M059J (cell line): Measurements from ENCODE around the gene HCK. TPM values are rescaled to one million over a fixed set of nuclear protein-coding genes. Genes with fewer than 3 reads are reported as not detected.
"Not testable (repeated sequence)": the region's sequence is repeated elsewhere in the genome, so short reads cannot be mapped to it uniquely, and the experiment has no call there.

ENCODE experiments used
- DNase-seq: peaks from one replicate; pipeline ENCODE4 v3.0.0-alpha.2; 2012; ENCODE audit warnings: low read depth
- total RNA-seq: library from RNA; depleted of rRNA; stranded (reverse); fragments of >200 nt; shearing (Covaris generic); gene quantifications from 2 replicates; pipeline ENCODE4 v1.2.3, GENCODE V29; 2014

Gene HCK
- total RNA-seq, 1 experiment from 2014 or later: 0.27 TPM

- DNase-seq: peak; percentile 74
Measured at GRCh38 chr20:32091888-32092346, 39.9 kb downstream of the HCK start.

DNA sequence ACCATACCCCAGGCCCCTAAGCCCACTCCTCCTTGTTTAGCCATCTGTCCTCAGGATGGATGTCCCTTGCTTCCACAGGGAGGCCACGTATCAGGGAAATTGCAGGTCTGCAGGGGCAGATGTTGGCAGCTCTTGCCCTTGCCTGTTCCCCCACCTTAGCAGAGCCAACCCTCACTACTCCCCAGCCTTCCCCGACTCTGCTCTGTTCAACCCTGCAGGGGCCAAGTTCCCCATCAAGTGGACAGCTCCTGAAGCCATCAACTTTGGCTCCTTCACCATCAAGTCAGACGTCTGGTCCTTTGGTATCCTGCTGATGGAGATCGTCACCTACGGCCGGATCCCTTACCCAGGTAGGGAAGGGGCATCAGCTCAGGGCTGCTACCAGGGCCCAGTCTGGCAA, 46.7 kb downstream of the HCK start:
- DNase-seq: no peak

DNA sequence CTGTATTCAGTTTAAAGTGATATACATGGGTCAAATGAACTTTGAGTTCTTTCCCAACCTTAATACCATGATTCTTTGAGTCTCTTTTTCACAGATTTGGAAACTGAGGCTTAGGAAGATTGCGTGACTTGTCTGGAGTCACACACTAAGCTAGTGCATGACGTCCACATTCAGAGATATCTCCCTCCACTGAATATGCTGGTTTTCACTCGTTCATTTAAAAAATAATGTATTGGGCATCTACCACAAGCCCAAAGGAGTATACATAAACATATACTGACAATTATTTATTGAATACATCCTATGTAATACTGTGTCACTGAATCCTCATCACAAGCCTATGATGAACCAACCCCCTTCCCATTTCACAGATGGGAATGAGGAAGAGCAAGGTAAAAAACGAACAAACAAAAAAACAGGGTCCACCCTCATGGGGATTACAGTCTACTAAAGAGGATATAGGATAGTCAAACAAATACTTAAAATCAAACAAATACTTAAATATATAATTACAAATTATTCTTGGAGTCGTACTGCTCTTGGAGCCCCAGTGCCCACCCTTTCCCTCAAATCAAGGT, 56.9 kb downstream of the HCK start:
- no peak for DNase-seq

GRCh38 chr20:32109392-32110172, 57.5 kb downstream of the HCK start, which contains the start of gene TM9SF4:
Gene TM9SF4 (plus strand): TSS chr20:32109714. CDS start chr20:32109741, 27 bp downstream.
- DNase-seq: peak; percentile 97

- no peak for DNase-seq
Measured at GRCh38 chr20:32110173-32110704, 58.2 kb downstream of the HCK start.

- no peak for DNase-seq
Measured at GRCh38 chr20:32110727-32111126, 58.7 kb downstream of the HCK start.

GRCh38 chr20:32111156-32111686, 59.2 kb downstream of the HCK start:
- no peak for DNase-seq

DNA sequence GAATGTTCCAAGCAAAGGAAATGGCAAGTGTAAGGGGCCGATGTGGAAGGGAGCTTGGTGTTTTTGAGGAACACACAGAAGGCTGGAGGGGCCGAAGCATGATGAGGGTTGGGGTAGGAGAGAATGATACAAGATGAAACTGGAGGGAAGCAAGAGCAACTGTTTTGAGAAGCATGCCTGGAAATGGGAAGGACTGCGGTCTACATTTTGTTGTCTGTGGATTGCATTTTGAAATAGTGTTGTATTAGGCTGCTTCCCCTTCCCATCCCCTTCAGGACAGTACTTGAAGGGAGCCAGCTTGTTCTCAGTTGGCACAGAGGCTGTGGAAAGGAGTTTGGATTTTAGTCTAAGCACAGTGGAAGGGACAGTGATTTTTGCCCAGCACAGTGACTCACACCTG, 59.7 kb downstream of the HCK start:
- no peak for DNase-seq

- no peak for DNase-seq
Measured at GRCh38 chr20:32112841-32113240, 60.8 kb downstream of the HCK start.

DNA sequence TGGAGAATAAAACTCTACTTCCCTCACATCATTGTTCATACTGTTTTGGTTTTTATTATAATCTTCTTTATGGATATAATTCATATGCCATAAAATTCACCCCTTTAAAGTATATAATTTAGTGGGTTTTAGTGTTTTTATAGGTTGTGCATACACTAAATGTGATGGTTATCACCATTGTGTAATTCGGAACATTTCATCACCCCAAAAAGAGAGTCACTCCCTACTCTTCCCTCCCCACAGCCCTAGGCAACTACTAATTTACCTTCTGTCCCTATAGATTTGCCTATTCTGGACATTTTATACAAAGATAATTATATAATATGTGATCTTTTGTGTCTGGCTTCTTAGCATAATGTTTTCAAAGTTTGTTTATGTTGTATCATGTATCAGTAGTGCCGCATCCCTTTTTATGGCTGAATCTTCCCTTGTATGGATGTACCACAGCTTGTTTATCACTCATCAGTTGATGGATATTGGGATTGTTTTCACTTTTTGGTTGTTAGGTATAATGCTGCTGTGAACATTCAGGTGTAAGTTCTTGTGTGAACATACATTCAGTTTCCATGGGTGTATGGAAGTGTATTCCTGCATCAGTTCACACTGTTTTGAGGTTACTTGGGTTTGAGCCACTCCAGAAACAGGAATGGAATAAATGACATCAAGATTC, 61.7 kb downstream of the HCK start:
- no peak for DNase-seq

GRCh38 chr20:32114305-32114960, 62.4 kb downstream of the HCK start:
- DNase-seq: peak; percentile 25

GRCh38 chr20:32115211-32115767, 63.2 kb downstream of the HCK start:
- no peak for DNase-seq

- DNase-seq: no peak
Measured at GRCh38 chr20:32116079-32116521, 64.1 kb downstream of the HCK start.

DNA sequence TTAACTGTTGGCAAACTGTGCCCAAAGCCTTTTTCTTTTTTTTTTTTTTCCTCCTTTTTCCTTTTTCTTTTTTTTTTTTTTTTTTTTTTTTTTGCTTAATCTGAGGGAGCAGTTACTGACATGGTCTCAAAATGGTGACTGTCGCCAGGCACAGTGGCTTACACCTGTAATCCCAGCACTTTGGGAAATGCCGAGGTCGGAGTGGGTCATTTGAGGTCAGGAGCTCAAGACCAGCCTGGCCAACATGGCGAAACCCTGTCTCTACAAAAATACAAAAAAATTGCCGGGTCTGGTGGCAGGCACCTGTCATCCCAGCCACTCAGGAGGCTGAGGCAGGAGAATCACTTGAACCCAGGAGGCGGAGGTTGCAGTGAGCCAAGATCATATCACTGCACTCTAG, 64.8 kb downstream of the HCK start:
- not testable (repeated sequence) for DNase-seq

DNA sequence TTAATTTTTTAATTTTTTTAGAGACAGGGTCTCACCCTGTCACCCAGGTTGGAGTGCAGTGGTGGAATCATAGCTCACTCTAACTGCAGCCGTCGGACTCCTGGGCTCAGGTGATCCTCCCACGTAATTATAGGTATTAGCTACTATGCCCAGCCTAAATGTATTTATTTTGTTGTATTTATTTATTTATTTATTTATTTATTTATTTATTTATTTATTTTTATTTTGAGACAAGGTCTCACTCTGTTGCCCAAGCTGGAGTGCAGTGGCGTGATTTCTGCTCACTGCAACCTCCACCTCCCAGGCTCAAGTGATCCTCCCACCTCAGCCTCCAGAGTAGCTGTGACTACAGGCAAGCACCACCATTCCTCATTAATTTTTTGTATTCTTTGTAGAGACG, 66.4 kb downstream of the HCK start:
- DNase-seq: not testable (repeated sequence)

GRCh38 chr20:32119734-32120133, 67.7 kb downstream of the HCK start:
- DNase-seq: no peak

- DNase-seq: not testable (repeated sequence)
Measured at GRCh38 chr20:32121908-32122307, 69.9 kb downstream of the HCK start.

- DNase-seq: no peak
Measured at GRCh38 chr20:32123088-32123487, 71.0 kb downstream of the HCK start.

GRCh38 chr20:32124916-32125454, 72.9 kb downstream of the HCK start:
- DNase-seq: no peak

GRCh38 chr20:32125506-32125905, 73.5 kb downstream of the HCK start:
- no peak for DNase-seq

- no peak for DNase-seq
Measured at GRCh38 chr20:32126919-32127318, 74.9 kb downstream of the HCK start.
